Thymus (tissue), 14 donors: Measurements from ENCODE around the gene FHIP1B. TPM values are rescaled to one million over a fixed set of nuclear protein-coding genes. Genes with fewer than 3 reads are reported as not detected.
"Not testable (repeated sequence)": the region's sequence is repeated elsewhere in the genome, so short reads cannot be mapped to it uniquely, and the experiment has no call there.

ENCODE experiments used
- DNase-seq, 9 donors: peaks; one replicate each; pipeline ENCODE4 v3.0.0-alpha.2; 2013; ENCODE audit warnings: low spot score in 9 of 9, low read depth in 6 of 9, missing footprints in 1 of 9
- H3K27ac ChIP-seq, 2 donors: one replicate each; pipeline ENCODE4 v1.5.1; 2013; ENCODE audit warnings: control low read depth in 1 of 2, low read depth in 1 of 2, low read length in 1 of 2, mild to moderate bottlenecking in 1 of 2, moderate library complexity in 1 of 2
- H3K27me3 ChIP-seq, 2 donors: one replicate each; pipeline ENCODE4 v1.5.1; 2013; ENCODE audit warnings: low read length in 1 of 2; ENCODE audit not compliant: control insufficient read depth in 2 of 2, insufficient read depth in 1 of 2
- H3K36me3 ChIP-seq, 2 donors: one replicate each; pipeline ENCODE4 v1.5.1; 2013; ENCODE audit warnings: low read length in 1 of 2, mild to moderate bottlenecking in 1 of 2, moderate library complexity in 1 of 2; ENCODE audit not compliant: control insufficient read depth in 2 of 2, insufficient read depth in 2 of 2
- H3K4me1 ChIP-seq, 2 donors: one replicate each; pipeline ENCODE4 v1.5.1; 2013; ENCODE audit warnings: low read length in 2 of 2; ENCODE audit not compliant: control insufficient read depth in 2 of 2, insufficient read depth in 2 of 2
- H3K4me3 ChIP-seq, 2 donors: one replicate each; pipeline ENCODE4 v1.5.1; 2013; ENCODE audit warnings: low read length in 2 of 2, control low read depth in 1 of 2, mild to moderate bottlenecking in 1 of 2
- H3K9me3 ChIP-seq, 2 donors: one replicate each; pipeline ENCODE4 v1.5.1; 2013; ENCODE audit warnings: low read length in 1 of 2, mild to moderate bottlenecking in 1 of 2; ENCODE audit not compliant: control insufficient read depth in 2 of 2, insufficient read depth in 1 of 2
- WGBS: extraction: QIAGEN DNeasy Blood & Tissue Kit; methylation state at CpG from one replicate; pipeline ENCODE4 v1.1.7; 2013; 5-methylcytosine and 5-hydroxymethylcytosine counted together
- long read RNA-seq, 10 donors: transcript quantifications; one replicate each; lab custom pipeline, GENCODE V29; 2026
- polyA plus RNA-seq: library from polyadenylated mRNA; stranded (reverse); fragments of 200-250 nt; gene quantifications from one replicate; pipeline ENCODE4 v1.2.3, GENCODE V29; 2013
- total RNA-seq: library from RNA; stranded (reverse); fragments of 120-200 nt; gene quantifications from one replicate; pipeline ENCODE4 v1.2.4, GENCODE V29; 2013
- donor health status: healthy.

Gene FHIP1B
- total RNA-seq (13.0 TPM), polyA plus RNA-seq (68.2 TPM)
- long read RNA-seq, donor 1, result 0 reads
- long read RNA-seq, donor 2, result 0 reads
- long read RNA-seq, donor 3, transcript FAM160A2-204 (3 exons, 1,309 nt), result major isoform, 5 of 18 reads
- long read RNA-seq, donor 3, partial matches to known transcripts, result 5 of 18 reads
- long read RNA-seq, donor 3, other reads (novel, unspliced or antisense), result 5 of 18 reads
- long read RNA-seq, donor 4, partial matches to known transcripts, result 0 of 2 reads
- long read RNA-seq, donor 4, other reads (novel, unspliced or antisense), result 0 of 2 reads
- long read RNA-seq, donor 5, transcript FAM160A2-204 (3 exons, 1,309 nt), result major isoform, 6 of 18 reads
- long read RNA-seq, donor 5, partial matches to known transcripts, result 7 of 18 reads
- long read RNA-seq, donor 5, other reads (novel, unspliced or antisense), result 0 of 18 reads
- long read RNA-seq, donor 6, partial matches to known transcripts, result 0 of 6 reads
- long read RNA-seq, donor 6, other reads (novel, unspliced or antisense), result 0 of 6 reads
- long read RNA-seq, donor 7, partial matches to known transcripts, result 0 of 4 reads
- long read RNA-seq, donor 7, other reads (novel, unspliced or antisense), result 0 of 4 reads
- long read RNA-seq, donor 8, partial matches to known transcripts, result 0 of 1 reads
- long read RNA-seq, donor 8, other reads (novel, unspliced or antisense), result 0 of 1 reads
- long read RNA-seq, donor 9, partial matches to known transcripts, result 0 of 5 reads
- long read RNA-seq, donor 9, other reads (novel, unspliced or antisense), result 0 of 5 reads
- long read RNA-seq, donor 10, partial matches to known transcripts, result 0 of 2 reads
- long read RNA-seq, donor 10, other reads (novel, unspliced or antisense), result 0 of 2 reads

DNA sequence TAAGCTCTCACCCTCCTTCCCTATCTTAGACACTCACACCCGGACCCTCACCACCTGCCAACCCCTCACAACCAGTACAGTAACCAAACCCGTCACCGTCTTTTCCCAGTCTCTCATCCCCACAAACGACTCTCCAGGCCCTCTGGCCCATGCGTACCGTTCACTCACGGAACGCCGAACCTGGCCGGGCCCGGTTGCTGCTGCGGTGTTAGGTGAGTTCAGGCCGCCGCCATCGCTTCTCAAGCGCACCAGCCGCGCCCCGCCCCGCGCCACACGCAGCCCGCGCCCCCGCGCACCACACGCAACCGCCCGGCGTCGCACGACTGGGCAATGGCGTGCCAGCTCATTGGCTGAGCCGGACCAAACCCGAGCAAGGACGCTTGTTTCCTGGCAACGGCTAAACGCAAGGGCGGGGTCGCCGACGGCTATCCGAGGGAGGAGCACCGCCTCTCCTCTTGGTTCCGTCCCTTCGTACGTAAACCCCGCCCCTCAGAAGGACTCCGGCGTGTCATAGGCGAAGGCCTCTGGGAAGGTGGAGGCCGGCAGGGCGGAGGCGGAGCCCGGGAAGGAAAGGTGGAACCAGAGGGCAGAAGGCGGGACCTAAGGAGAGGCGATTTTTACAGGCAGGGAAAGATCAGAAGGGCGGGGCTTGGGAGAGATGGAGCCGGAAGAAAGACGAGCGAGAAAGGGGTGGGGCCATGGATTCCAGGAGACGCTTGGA lies at the start of gene FHIP1B:
FHIP1B (minus strand) TSS at position 250 of the 721 bp plus-strand sequence. CDS start 10,120 bp downstream, outside the sequence.
- Histone ChIP-seq H3K36me3 (no peaks in the 10 kb centered on the region), H3K4me3 (peak within 1 kb of the TSS; percentile 66 to 74), H3K4me1 (peaks cover 10 to 13% of the 10 kb centered on the region in 2 donors), H3K27ac (peak within 1 kb of the TSS; percentile 67 to 74), H3K9me3 (no peaks in the 10 kb centered on the region), H3K27me3 (no peaks in the 10 kb centered on the region)
- peak; percentile 95 to 99 (median 99) for DNase-seq
- WGBS, result under 1% methylated on average over 62 of the region's 62 CpGs

- no peak overlapping the region for H3K4me3 ChIP-seq
- DNase-seq, result no peak
- no peaks in the 10 kb centered on the region for H3K4me1 ChIP-seq
- no peak overlapping the region for H3K27ac ChIP-seq
- H3K36me3 ChIP-seq, result no peaks in the 10 kb centered on the region
- peaks cover 0 to 10% of the 10 kb centered on the region in 2 donors for H3K27me3 ChIP-seq
- WGBS, result 86% methylated on average over 4 of the region's 4 CpGs
- H3K9me3 ChIP-seq, result no peaks in the 10 kb centered on the region
These were observed 49.1 kb upstream of the FHIP1B start for GRCh38 chr11:6283453-6284023.

- not testable (repeated sequence) for H3K27ac ChIP-seq, H3K4me1 ChIP-seq, H3K4me3 ChIP-seq, H3K9me3 ChIP-seq, H3K27me3 ChIP-seq, DNase-seq, H3K36me3 ChIP-seq
- WGBS, result 66% methylated on average over 7 of the region's 7 CpGs
These were observed 46.4 kb upstream of the FHIP1B start for GRCh38 chr11:6280809-6281208.

DNA sequence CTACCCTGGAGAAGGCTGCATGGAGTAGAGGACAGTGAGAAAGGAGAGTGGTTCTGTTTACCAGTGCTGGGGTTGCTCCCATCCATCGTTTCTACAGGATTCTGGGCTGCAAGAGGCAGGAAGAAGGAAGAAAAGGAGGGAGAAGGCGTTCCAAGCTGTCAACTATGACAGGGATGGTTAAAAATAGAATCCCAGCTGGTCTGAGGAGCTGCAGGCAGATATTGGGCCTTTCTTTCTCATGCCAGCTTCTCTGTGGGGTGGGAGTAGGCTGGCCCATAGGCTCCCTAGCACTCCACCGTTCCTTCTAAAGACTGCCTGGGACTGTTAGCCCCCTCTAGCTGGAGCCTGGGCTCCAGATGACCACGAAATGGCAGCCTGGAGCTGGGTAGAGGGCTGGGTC lies 38.8 kb upstream of the FHIP1B start:
- Histone ChIP-seq H3K27ac (no peak overlapping the region), H3K27me3 (peaks cover 0 to 22% of the 10 kb centered on the region in 2 donors), H3K9me3 (no peaks in the 10 kb centered on the region), H3K36me3 (no peaks in the 10 kb centered on the region), H3K4me3 (no peak overlapping the region), H3K4me1 (no peaks in the 10 kb centered on the region)
- no peak for DNase-seq
- WGBS, result 79% methylated on average over 4 of the region's 4 CpGs

DNA sequence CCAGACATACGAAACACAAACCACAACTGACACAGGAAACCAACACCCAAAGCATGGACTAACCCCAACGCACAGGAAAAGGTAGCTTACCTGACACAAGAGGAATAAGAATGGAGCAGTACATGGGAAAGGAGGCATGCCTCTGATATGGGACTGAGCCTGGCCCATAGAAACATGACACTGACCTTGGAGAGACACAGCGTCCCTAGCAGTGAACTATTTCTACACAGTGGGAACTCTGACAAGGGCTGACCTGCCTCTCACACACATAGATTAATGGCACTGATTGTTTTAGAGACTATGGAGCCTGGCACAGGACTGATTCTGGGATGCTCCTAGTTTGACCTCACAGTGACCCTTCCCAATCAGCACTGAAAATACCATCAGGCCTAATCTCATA lies 37.2 kb upstream of the FHIP1B start:
- no peaks in the 10 kb centered on the region for H3K9me3 ChIP-seq
- DNase-seq, result no peak
- no peak overlapping the region for H3K4me3 ChIP-seq
- H3K36me3 ChIP-seq, result no peaks in the 10 kb centered on the region
- 56% methylated on average over 3 of the region's 3 CpGs for WGBS
- H3K27ac ChIP-seq, result no peak overlapping the region
- no peaks in the 10 kb centered on the region for H3K4me1 ChIP-seq
- H3K27me3 ChIP-seq, result peaks cover 0 to 23% of the 10 kb centered on the region in 2 donors

DNA sequence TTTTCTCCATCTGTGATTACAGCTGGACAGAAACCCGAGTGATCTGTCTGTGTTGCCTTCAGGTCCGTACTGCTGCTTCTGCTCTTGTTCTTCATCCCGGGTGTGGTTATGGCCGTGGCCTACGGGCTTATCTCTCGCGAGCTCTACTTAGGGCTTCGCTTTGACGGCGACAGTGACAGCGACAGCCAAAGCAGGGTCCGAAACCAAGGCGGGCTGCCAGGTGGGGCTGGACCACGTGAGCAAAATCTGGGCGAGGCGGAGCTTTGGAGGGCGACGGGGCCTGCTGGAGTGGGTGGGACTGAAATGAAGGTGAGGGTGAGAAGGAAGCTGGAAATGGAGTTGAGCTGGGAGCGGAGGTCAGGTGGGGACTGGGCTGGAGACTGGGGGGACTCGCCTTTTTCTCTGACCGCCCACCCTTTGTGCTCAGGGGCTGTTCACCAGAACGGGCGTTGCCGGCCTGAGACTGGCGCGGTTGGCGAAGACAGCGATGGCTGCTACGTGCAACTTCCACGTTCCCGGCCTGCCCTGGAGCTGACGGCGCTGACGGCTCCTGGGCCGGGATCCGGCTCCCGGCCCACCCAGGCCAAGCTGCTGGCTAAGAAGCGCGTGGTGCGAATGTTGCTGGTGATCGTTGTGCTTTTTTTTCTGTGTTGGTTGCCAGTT lies 36.3 kb upstream of the FHIP1B start:
- DNase-seq, result no peak
- H3K4me1 ChIP-seq, result no peaks in the 10 kb centered on the region
- H3K36me3 ChIP-seq, result no peaks in the 10 kb centered on the region
- WGBS, result 90% methylated on average over 41 of the region's 41 CpGs
- peaks cover 0 to 23% of the 10 kb centered on the region in 2 donors for H3K27me3 ChIP-seq
- H3K27ac ChIP-seq, result no peak overlapping the region
- no peak overlapping the region for H3K4me3 ChIP-seq
- H3K9me3 ChIP-seq, result no peaks in the 10 kb centered on the region

GRCh38 chr11:6269994-6270393 lies 35.6 kb upstream of the FHIP1B start:
- no peaks in the 10 kb centered on the region for H3K36me3 ChIP-seq
- DNase-seq, result no peak
- H3K4me1 ChIP-seq, result no peaks in the 10 kb centered on the region
- H3K4me3 ChIP-seq, result no peak overlapping the region
- H3K27me3 ChIP-seq, result peaks cover 0 to 26% of the 10 kb centered on the region in 2 donors
- 91% methylated on average over 24 of the region's 24 CpGs for WGBS
- H3K9me3 ChIP-seq, result no peaks in the 10 kb centered on the region
- H3K27ac ChIP-seq, result no peak overlapping the region

- Histone ChIP-seq H3K27me3 (peaks cover 0 to 28% of the 10 kb centered on the region in 2 donors), H3K27ac (no peak overlapping the region), H3K36me3 (no peaks in the 10 kb centered on the region), H3K9me3 (no peaks in the 10 kb centered on the region), H3K4me1 (no peaks in the 10 kb centered on the region), H3K4me3 (no peak overlapping the region)
- DNase-seq, result no peak
- 92% methylated on average over 1 of the region's 1 CpG for WGBS
These were observed 34.4 kb upstream of the FHIP1B start for GRCh38 chr11:6268820-6269219.
